GM18508 (cell line): ENCODE data around the gene MUC20.
"Not testable (repeated sequence)": the region's sequence is repeated elsewhere in the genome, so short reads cannot be mapped to it uniquely, and the experiment has no call there.

Experiments used
- ATAC-seq: cut with Tn5 transposase; IDR thresholded peaks from one replicate; pipeline ENCODE4 v1.9.1; 2021; ENCODE audit warnings: moderate number of reproducible peaks; ENCODE audit not compliant: insufficient read depth, unreplicated experiment

MUC20 gene

GRCh38 chr3:195727606-195728195, 6.9 kb downstream of the MUC20 start:
- no peak for ATAC-seq

GRCh38 chr3:195728789-195729188, 8.0 kb downstream of the MUC20 start:
- not testable (repeated sequence) for ATAC-seq

- ATAC-seq = no peak
Observed at GRCh38 chr3:195729476-195730251, 8.9 kb downstream of the MUC20 start.

GRCh38 chr3:195731356-195731905, 10.7 kb downstream of the MUC20 start:
- no peak for ATAC-seq

GRCh38 chr3:195732940-195733339, 12.2 kb downstream of the MUC20 start:
- no peak for ATAC-seq

- no peak for ATAC-seq
Observed at GRCh38 chr3:195735036-195735695, 14.4 kb downstream of the MUC20 start.

- no peak for ATAC-seq
Observed at GRCh38 chr3:195736866-195737490, 16.2 kb downstream of the MUC20 start.

- ATAC-seq = not testable (repeated sequence)
Observed at GRCh38 chr3:195737782-195738181, 17.0 kb downstream of the MUC20 start.

- ATAC-seq = no peak
Observed at GRCh38 chr3:195738274-195739044, 17.7 kb downstream of the MUC20 start.

GRCh38 chr3:195739561-195740111, 18.9 kb downstream of the MUC20 start:
- ATAC-seq = no peak

- no peak for ATAC-seq
Observed at GRCh38 chr3:195744437-195744836, 23.7 kb downstream of the MUC20 start.

- no peak for ATAC-seq
Observed at GRCh38 chr3:195746346-195746745, 25.6 kb downstream of the MUC20 start.

- no peak for ATAC-seq
Observed at GRCh38 chr3:195746751-195747150, 26.0 kb downstream of the MUC20 start.

- ATAC-seq = no peak
Observed at GRCh38 chr3:195748661-195749060, 27.9 kb downstream of the MUC20 start.

- not testable (repeated sequence) for ATAC-seq
Observed at GRCh38 chr3:195749101-195749500, 28.3 kb downstream of the MUC20 start.

GRCh38 chr3:195750797-195751520, 30.2 kb downstream of the MUC20 start:
- no peak for ATAC-seq

GRCh38 chr3:195751560-195751959, 30.8 kb downstream of the MUC20 start:
- ATAC-seq = no peak

- ATAC-seq = no peak
Observed at GRCh38 chr3:195752066-195752465, 31.3 kb downstream of the MUC20 start.
